CD14-positive monocyte (primary cell): ENCODE data around the gene MTUS2. TPM values are rescaled to one million over a fixed set of nuclear protein-coding genes. Genes with fewer than 3 reads are reported as not detected.

Source experiments
- DNase-seq, 3 donors: peaks; one replicate each; pipeline ENCODE4 v3.0.0-alpha.2; 2011 to 2022
- H2AFZ ChIP-seq: 2 replicates; pipeline ENCODE4 v1.6.0; 2012; ENCODE audit warnings: mild to moderate bottlenecking, low read depth, low read length, inconsistent platforms; ENCODE audit not compliant: insufficient read depth, poor library complexity, severe bottlenecking
- H3K27ac ChIP-seq, 2 donors: 1 replicate in 1 of 2; 2 replicates in 1 of 2; pipeline ENCODE4 v1.5.1; 2012 to 2013; ENCODE audit warnings: low read length in 2 of 2, control low read depth in 1 of 2, inconsistent platforms in 1 of 2, low read depth in 1 of 2, mild to moderate bottlenecking in 1 of 2
- H3K27me3 ChIP-seq, 2 donors: one replicate each; pipeline versions ENCODE4 v1.6.0 to v1.6.1; 2011 to 2013; ENCODE audit warnings: low read length in 2 of 2; ENCODE audit not compliant: control insufficient read depth in 2 of 2, insufficient read depth in 2 of 2
- H3K36me3 ChIP-seq, 2 donors: replicated peaks in 1 of 2; 1 replicate in 1 of 2; 2 replicates in 1 of 2; pipeline versions ENCODE4 v1.5.1 to v1.6.1; 2012 to 2013; ENCODE audit warnings: low read length in 2 of 2, control low read depth in 1 of 2, inconsistent platforms in 1 of 2, mild to moderate bottlenecking in 1 of 2; ENCODE audit not compliant: insufficient read depth in 2 of 2, control insufficient read depth in 1 of 2
- H3K4me1 ChIP-seq, 2 donors: 1 replicate in 1 of 2; 2 replicates in 1 of 2; pipeline versions ENCODE4 v1.5.1 to v1.6.1; 2012 to 2013; ENCODE audit warnings: low read length in 2 of 2, control low read depth in 1 of 2, inconsistent platforms in 1 of 2, mild to moderate bottlenecking in 1 of 2, moderate library complexity in 1 of 2; ENCODE audit not compliant: insufficient read depth in 2 of 2, control insufficient read depth in 1 of 2
- H3K4me2 ChIP-seq: replicated peaks from 2 replicates; pipeline ENCODE3; 2012; ENCODE audit warnings: low read length, moderate library complexity, mild to moderate bottlenecking; ENCODE audit not compliant: poor library complexity, severe bottlenecking; ENCODE audit errors: extremely low read depth
- H3K4me3 ChIP-seq, 3 experiments: fragments of 200-600 bp in 1 of 3; sonication (generic) in 1 of 3; replicated peaks in 1 of 3; 1 replicate in 2 of 3; 2 replicates in 1 of 3; pipeline ENCODE4 v1.5.1; 2011 to 2013; ENCODE audit warnings: low read length in 3 of 3, mild to moderate bottlenecking in 3 of 3, control low read depth in 2 of 3, low read depth in 2 of 3, inconsistent platforms in 1 of 3, moderate library complexity in 1 of 3
- H3K79me2 ChIP-seq: 2 replicates; pipeline ENCODE4 v1.6.0; 2012; ENCODE audit warnings: mild to moderate bottlenecking, control low read depth, inconsistent platforms, low read length, moderate library complexity; ENCODE audit not compliant: insufficient read depth
- H3K9ac ChIP-seq: 2 replicates; pipeline ENCODE4 v1.6.0; 2017; ENCODE audit warnings: low read length, mild to moderate bottlenecking; ENCODE audit not compliant: insufficient read depth, poor library complexity, severe bottlenecking
- H3K9me3 ChIP-seq, 2 donors: replicated peaks in 1 of 2; 1 replicate in 1 of 2; 2 replicates in 1 of 2; pipeline versions ENCODE4 v1.5.1 to v1.6.1; 2012 to 2013; ENCODE audit warnings: low read length in 2 of 2, control low read depth in 1 of 2; ENCODE audit not compliant: control insufficient read depth in 1 of 2, insufficient read depth in 1 of 2
- H4K20me1 ChIP-seq: 2 replicates; pipeline ENCODE4 v1.6.0; 2012; ENCODE audit warnings: mild to moderate bottlenecking, low read length, control low read depth, moderate library complexity; ENCODE audit not compliant: insufficient read depth
- H3K27ac Mint-ChIP-seq, 7 donors: one replicate each; pipeline ENCODE4 v1.8.0; 2020; ENCODE audit warnings: mild to moderate bottlenecking in 7 of 7, mixed read lengths in 7 of 7, moderate library complexity in 6 of 7, inconsistent platforms in 2 of 7
- H3K27me3 Mint-ChIP-seq, 3 donors: one replicate each; pipeline ENCODE4 v1.8.0; 2021 to 2022; ENCODE audit warnings: low read depth in 3 of 3, mild to moderate bottlenecking in 3 of 3, mixed read lengths in 3 of 3, moderate library complexity in 3 of 3, inconsistent platforms in 1 of 3
- H3K36me3 Mint-ChIP-seq, 2 donors: one replicate each; pipeline ENCODE4 v1.8.0; 2020; ENCODE audit warnings: mixed read lengths in 2 of 2, inconsistent platforms in 1 of 2, mild to moderate bottlenecking in 1 of 2
- H3K4me1 Mint-ChIP-seq: one replicate; pipeline ENCODE4 v1.8.0; 2020; ENCODE audit warnings: mild to moderate bottlenecking, mixed read lengths
- H3K4me3 Mint-ChIP-seq, 2 donors: one replicate each; pipeline ENCODE4 v1.8.0; 2020; ENCODE audit warnings: mild to moderate bottlenecking in 2 of 2, mixed read lengths in 2 of 2, moderate library complexity in 1 of 2
- H3K9me3 Mint-ChIP-seq, 7 donors: one replicate each; pipeline ENCODE4 v1.8.0; 2020 to 2022; ENCODE audit warnings: mixed read lengths in 7 of 7, mild to moderate bottlenecking in 6 of 7, moderate library complexity in 6 of 7, inconsistent platforms in 2 of 7
- CTCF ChIP-seq: fragments of 200-600 bp; IDR thresholded peaks from one replicate; pipeline ENCODE4 v1.8.0; 2022; ENCODE audit warnings: antibody characterized with exemption, mild to moderate bottlenecking
- WGBS: methylation state at CpG from one replicate; pipeline ENCODE4 v1.1.5; 2013; ENCODE audit warnings: missing lambda C conversion rate; ENCODE audit not compliant: insufficient coverage; 5-methylcytosine and 5-hydroxymethylcytosine counted together
- intact Hi-C, 2 donors: fragments of 100-400 bp; cut with micrococcal nuclease; formaldehyde crosslinking; loops; one replicate each; pipeline versions ENCODE4 v1.15.0 to v1.15.1; 2023
- polyA plus RNA-seq, 3 donors: library from polyadenylated mRNA; depleted of rRNA in 1 of 3; unstranded in 2 of 3; stranded (reverse) in 1 of 3; fragments of 300-500 nt in 2 of 3; fragments of >200 nt in 1 of 3; fragmentation: Illumina TruSeq in 2 of 3; gene quantifications; 1 replicate in 2 of 3; 2 replicates in 1 of 3; pipeline ENCODE4 v1.2.3, GENCODE V29; 2012 to 2021

The MTUS2 gene
- polyA plus RNA-seq, 3 donors, result 0.04 TPM; not detected in 2

- no peak for DNase-seq
- H3K4me1 Mint-ChIP-seq, result no peaks in the 10 kb centered on the region
- Histone ChIP-seq H3K4me2 (no peak overlapping the region), H3K27ac (no peak overlapping the region), H3K9ac (no peak overlapping the region), H3K36me3 (peaks cover 26 to 50% of the 10 kb centered on the region in 2 donors), H2AFZ (no peak overlapping the region), H3K27me3 (no peaks in the 10 kb centered on the region), H3K4me3 (no peak overlapping the region), H3K79me2 (no peaks in the 10 kb centered on the region), H3K4me1 (no peaks in the 10 kb centered on the region), H4K20me1 (no peaks in the 10 kb centered on the region), H3K9me3 (no peaks in the 10 kb centered on the region)
- H3K27ac Mint-ChIP-seq, result peak overlapping the region in 1 of 7 donors; percentile 69
- intact Hi-C loops, result loop anchor here (2.0 to 10.0 kb wide), 5 partner anchors 202 to 607 kb away; no protein-coding TSS in a partner anchor
- H3K36me3 Mint-ChIP-seq, result peaks cover 35 to 42% of the 10 kb centered on the region in 2 donors
- no peak overlapping the region for H3K4me3 Mint-ChIP-seq
- H3K9me3 Mint-ChIP-seq, result peaks cover 0 to 2% (median 0%) of the 10 kb centered on the region in 7 donors
- H3K27me3 Mint-ChIP-seq, result peaks cover 0 to 2% (median 0%) of the 10 kb centered on the region in 3 donors
- WGBS, result 96% methylated on average over 14 of the region's 14 CpGs
- TF ChIP-seq CTCF, result no peak
Observed at GRCh38 chr13:29509999-29510589, 690.0 kb downstream of the MTUS2 start.

- Mint-ChIP-seq H3K36me3 (peaks cover 38 to 44% of the 10 kb centered on the region in 2 donors), H3K4me1 (no peaks in the 10 kb centered on the region), H3K27ac (no peak overlapping the region), H3K9me3 (peaks cover 0 to 2% (median 0%) of the 10 kb centered on the region in 7 donors), H3K4me3 (no peak overlapping the region), H3K27me3 (no peaks in the 10 kb centered on the region)
- H3K4me1 ChIP-seq, result no peaks in the 10 kb centered on the region
- H3K4me3 ChIP-seq, result no peak overlapping the region
- intact Hi-C loops, result loop anchor here in 1 of 2 donors (5.0 kb wide), 1 partner anchor 607 kb away; no protein-coding TSS in a partner anchor
- no peak overlapping the region for H3K27ac ChIP-seq
- TF ChIP-seq CTCF, result no peak
- H3K79me2 ChIP-seq, result no peaks in the 10 kb centered on the region
- no peak overlapping the region for H3K4me2 ChIP-seq
- DNase-seq, result no peak
- 98% methylated on average over 7 of the region's 10 CpGs for WGBS
- H3K36me3 ChIP-seq, result peaks cover 31 to 56% of the 10 kb centered on the region in 2 donors
- no peak overlapping the region for H3K9ac ChIP-seq
- no peaks in the 10 kb centered on the region for H3K9me3 ChIP-seq
- H3K27me3 ChIP-seq, result no peaks in the 10 kb centered on the region
- no peaks in the 10 kb centered on the region for H4K20me1 ChIP-seq
- H2AFZ ChIP-seq, result no peak overlapping the region
Observed at GRCh38 chr13:29510651-29511084, 690.5 kb downstream of the MTUS2 start.
